ENCODE data around the gene SNAP25.
A peak's percentile ranks its signal among the peaks of the same experiment; 100 is the strongest.

The SNAP25 gene

GRCh38 chr20:10216146-10216791 lies 2.4 kb upstream of the SNAP25 start:
- no peak for DNase-seq

GRCh38 chr20:10217721-10218410 lies 764 bp upstream of the SNAP25 start:
- peak in 53 of 56 donors; percentile 10 to 75 (median 54) for DNase-seq

- peak; percentile 6 to 84 (median 66) for DNase-seq
Measured at GRCh38 chr20:10219452-10219791, 792 bp downstream of the SNAP25 start.

- no peak for DNase-seq
Measured at GRCh38 chr20:10219993-10220750, 1.5 kb downstream of the SNAP25 start.

- DNase-seq: no peak
Measured at GRCh38 chr20:10221021-10221420, 2.4 kb downstream of the SNAP25 start.

GRCh38 chr20:10225439-10226060 lies 6.9 kb downstream of the SNAP25 start:
- DNase-seq: no peak

GRCh38 chr20:10228330-10228729 lies 9.7 kb downstream of the SNAP25 start:
- DNase-seq: no peak

GRCh38 chr20:10231290-10231689 lies 12.7 kb downstream of the SNAP25 start:
- DNase-seq: no peak

- no peak for DNase-seq
Measured at GRCh38 chr20:10236540-10237533, 18.2 kb downstream of the SNAP25 start.

- DNase-seq: peak in 1 of 56 donors; percentile 23
Measured at GRCh38 chr20:10239954-10240353, 21.3 kb downstream of the SNAP25 start.

- DNase-seq: no peak
Measured at GRCh38 chr20:10240655-10241054, 22.0 kb downstream of the SNAP25 start.

- no peak for DNase-seq
Measured at GRCh38 chr20:10242166-10242565, 23.5 kb downstream of the SNAP25 start.

- DNase-seq: no peak
Measured at GRCh38 chr20:10247440-10247839, 28.8 kb downstream of the SNAP25 start.

GRCh38 chr20:10249048-10249770 lies 30.6 kb downstream of the SNAP25 start:
- no peak for DNase-seq

- no peak for DNase-seq
Measured at GRCh38 chr20:10249822-10250221, 31.2 kb downstream of the SNAP25 start.

GRCh38 chr20:10250902-10251301 lies 32.3 kb downstream of the SNAP25 start:
- DNase-seq: no peak

- DNase-seq: no peak
Measured at GRCh38 chr20:10253780-10254179, 35.1 kb downstream of the SNAP25 start.

GRCh38 chr20:10255846-10256245 lies 37.2 kb downstream of the SNAP25 start:
- no peak for DNase-seq

GRCh38 chr20:10259166-10259565 lies 40.5 kb downstream of the SNAP25 start:
- DNase-seq: no peak

GRCh38 chr20:10260316-10260715 lies 41.7 kb downstream of the SNAP25 start:
- no peak for DNase-seq

Data from nucleus accumbens (tissue), 56 donors.